Neural cell (in vitro differentiated cells): ENCODE results near the gene NRXN2. TPM values are rescaled to one million over a fixed set of nuclear protein-coding genes. Genes with fewer than 3 reads are reported as not detected.
A peak's percentile ranks its signal among the peaks of the same experiment; 100 is the strongest.

ENCODE experiments used
- H2AFZ ChIP-seq: fragments of 200-600, 300-800 bp; sonication (generic), shearing (Covaris generic); 2 replicates; pipeline ENCODE4 v1.6.0; 2014; ENCODE audit warnings: low read depth, mild to moderate bottlenecking, antibody characterized with exemption, low read length, moderate library complexity
- H3F3A ChIP-seq: fragments of 200-600 bp; shearing (Covaris generic); 2 replicates; pipeline ENCODE4 v1.6.1; 2016; ENCODE audit warnings: mild to moderate bottlenecking, moderate library complexity, mixed read lengths, antibody characterized with exemption, low read length; ENCODE audit not compliant: insufficient read depth, poor library complexity, severe bottlenecking
- H3K27ac ChIP-seq: fragments of 200-600, 300-800 bp; sonication (generic), shearing (Covaris generic); 2 replicates; pipeline ENCODE4 v1.5.1; 2014; ENCODE audit warnings: mild to moderate bottlenecking, low read length, moderate library complexity
- H3K27me3 ChIP-seq: fragments of 300-800, 200-600 bp; sonication (generic), shearing (Covaris generic); 2 replicates; pipeline ENCODE4 v1.6.0; 2014; ENCODE audit warnings: mild to moderate bottlenecking, low read depth, low read length, moderate library complexity; ENCODE audit not compliant: insufficient read depth
- H3K36me3 ChIP-seq: fragments of 300-800, 200-600 bp; sonication (generic), shearing (Covaris generic); 2 replicates; pipeline ENCODE4 v1.5.1; 2014; ENCODE audit warnings: mild to moderate bottlenecking, antibody characterized with exemption, low read length, moderate library complexity; ENCODE audit not compliant: insufficient read depth
- H3K4me2 ChIP-seq: fragments of 300-800, 200-600 bp; sonication (generic), shearing (Covaris generic); 2 replicates; pipeline ENCODE4 v1.6.0; 2014; ENCODE audit warnings: mild to moderate bottlenecking, low read length
- H3K4me3 ChIP-seq: fragments of 300-800, 200-600 bp; sonication (generic), shearing (Covaris generic); 2 replicates; pipeline ENCODE4 v1.5.1; 2014; ENCODE audit warnings: mild to moderate bottlenecking, low read length, moderate library complexity
- H3K79me2 ChIP-seq: fragments of 200-600 bp; shearing (Covaris generic); replicated peaks from 2 replicates; pipeline ENCODE4 v1.6.0; 2014; ENCODE audit warnings: mild to moderate bottlenecking, low read length, moderate library complexity; ENCODE audit not compliant: insufficient read depth
- H3K9ac ChIP-seq: fragments of 300-800, 200-600 bp; sonication (generic), shearing (Covaris generic); 2 replicates; pipeline ENCODE4 v1.6.1; 2016; ENCODE audit warnings: mild to moderate bottlenecking, low read length, mixed read lengths
- H3K9me2 ChIP-seq: fragments of 200-600 bp; shearing (Covaris generic); 2 replicates; pipeline ENCODE4 v1.6.1; 2016; ENCODE audit warnings: mild to moderate bottlenecking, low read length, mixed read lengths; ENCODE audit not compliant: insufficient read depth
- H3K9me3 ChIP-seq: fragments of 200-600, 300-800 bp; sonication (generic), shearing (Covaris generic); 2 replicates; pipeline ENCODE4 v1.6.1; 2016; ENCODE audit warnings: mild to moderate bottlenecking, mixed run types, low read length, moderate library complexity, mixed read lengths
- H4K20me1 ChIP-seq: fragments of 200-600 bp; shearing (Covaris generic); 2 replicates; pipeline ENCODE4 v1.6.1; 2016; ENCODE audit warnings: mild to moderate bottlenecking, mixed run types; ENCODE audit not compliant: insufficient read depth
- EP300 ChIP-seq: fragments of 450-650 bp; conservative IDR thresholded peaks from 2 replicates; pipeline ENCODE4 v1.6.1; 2014; ENCODE audit warnings: antibody characterized with exemption, mild to moderate bottlenecking, moderate library complexity; ENCODE audit not compliant: poor library complexity, severe bottlenecking
- EZH2 ChIP-seq: fragments of 200-600, 300-800 bp; shearing (Covaris generic), sonication (generic); IDR thresholded peaks from 2 replicates; pipeline ENCODE4 v1.6.1; 2014; ENCODE audit warnings: antibody characterized with exemption, low read length, borderline replicate concordance, mild to moderate bottlenecking; ENCODE audit not compliant: insufficient read depth, poor library complexity, severe bottlenecking
- MXI1 ChIP-seq: fragments of 450-650 bp; conservative IDR thresholded peaks from 2 replicates; pipeline ENCODE4 v1.6.1; 2014; ENCODE audit warnings: antibody characterized with exemption, mild to moderate bottlenecking; ENCODE audit not compliant: poor library complexity, severe bottlenecking
- POLR2AphosphoS5 ChIP-seq: IDR thresholded peaks from 2 replicates; pipeline ENCODE4 v1.6.1; 2012
- RAD21 ChIP-seq: fragments of 450-650 bp; conservative IDR thresholded peaks from 2 replicates; pipeline ENCODE4 v1.6.1; 2014; ENCODE audit warnings: antibody characterized with exemption, mild to moderate bottlenecking, moderate library complexity
- REST ChIP-seq: IDR thresholded peaks from 2 replicates; pipeline ENCODE4 v1.6.1; 2012; ENCODE audit warnings: borderline replicate concordance
- SMC3 ChIP-seq: fragments of 450-650 bp; conservative IDR thresholded peaks from 2 replicates; pipeline ENCODE4 v1.6.1; 2014; ENCODE audit warnings: antibody characterized with exemption, mild to moderate bottlenecking, moderate library complexity; ENCODE audit not compliant: poor library complexity
- TAF1 ChIP-seq: IDR thresholded peaks from 2 replicates; pipeline ENCODE4 v1.6.1; 2012; ENCODE audit warnings: low read depth
- polyA plus RNA-seq: library from polyadenylated mRNA; depleted of rRNA; stranded (reverse); fragments of >200 nt; gene quantifications from 2 replicates; pipeline ENCODE4 v1.2.3, GENCODE V29; 2014
- TF ChIP-seq, protein P1 (sequence below): fragments of 450-650 bp; IDR thresholded peaks from 2 replicates; pipeline ENCODE4 v1.5.1; 2014; ENCODE audit warnings: antibody characterized with exemption, mild to moderate bottlenecking, moderate library complexity; ENCODE audit not compliant: poor library complexity, severe bottlenecking

The NRXN2 gene
- polyA plus RNA-seq, 1 donor from 2014 or later: 68.0 TPM

DNA sequence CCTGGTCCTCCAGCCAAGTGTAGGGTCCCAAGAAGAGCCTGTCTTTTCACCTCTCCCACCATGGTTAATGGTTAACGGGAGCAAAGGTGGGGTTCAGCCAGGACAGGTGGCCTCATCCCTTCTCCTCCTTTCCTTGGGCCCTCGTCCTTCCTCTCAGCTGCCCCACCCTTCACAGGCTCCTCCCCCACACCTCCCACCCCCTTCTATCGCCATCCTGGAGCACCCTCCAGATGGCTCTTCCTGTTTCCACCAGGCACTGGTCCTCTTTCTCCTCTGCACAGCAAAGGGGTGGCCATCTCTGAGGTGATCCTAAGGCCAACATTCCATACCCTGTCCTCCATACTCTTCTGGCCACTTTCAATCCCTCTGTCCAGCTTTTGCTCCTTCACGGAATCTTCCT lies 83.1 kb downstream of the NRXN2 start:
- TF ChIP-seq REST: no peak
- no peak for TF ChIP-seq MXI1
- TF ChIP-seq TAF1: no peak
- TF ChIP-seq SMC3: no peak
- no peak for TF ChIP-seq EP300
- TF ChIP-seq RAD21: no peak
- TF ChIP-seq, protein P1, sequence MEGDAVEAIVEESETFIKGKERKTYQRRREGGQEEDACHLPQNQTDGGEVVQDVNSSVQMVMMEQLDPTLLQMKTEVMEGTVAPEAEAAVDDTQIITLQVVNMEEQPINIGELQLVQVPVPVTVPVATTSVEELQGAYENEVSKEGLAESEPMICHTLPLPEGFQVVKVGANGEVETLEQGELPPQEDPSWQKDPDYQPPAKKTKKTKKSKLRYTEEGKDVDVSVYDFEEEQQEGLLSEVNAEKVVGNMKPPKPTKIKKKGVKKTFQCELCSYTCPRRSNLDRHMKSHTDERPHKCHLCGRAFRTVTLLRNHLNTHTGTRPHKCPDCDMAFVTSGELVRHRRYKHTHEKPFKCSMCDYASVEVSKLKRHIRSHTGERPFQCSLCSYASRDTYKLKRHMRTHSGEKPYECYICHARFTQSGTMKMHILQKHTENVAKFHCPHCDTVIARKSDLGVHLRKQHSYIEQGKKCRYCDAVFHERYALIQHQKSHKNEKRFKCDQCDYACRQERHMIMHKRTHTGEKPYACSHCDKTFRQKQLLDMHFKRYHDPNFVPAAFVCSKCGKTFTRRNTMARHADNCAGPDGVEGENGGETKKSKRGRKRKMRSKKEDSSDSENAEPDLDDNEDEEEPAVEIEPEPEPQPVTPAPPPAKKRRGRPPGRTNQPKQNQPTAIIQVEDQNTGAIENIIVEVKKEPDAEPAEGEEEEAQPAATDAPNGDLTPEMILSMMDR: no peak
- no peak for TF ChIP-seq EZH2
- no peak for TF ChIP-seq POLR2AphosphoS5
- peaks cover 49% of the 10 kb centered on the region for H3K79me2 ChIP-seq
- no peaks in the 10 kb centered on the region for H4K20me1 ChIP-seq
- no peak overlapping the region for H3K4me2 ChIP-seq
- H3K4me3 ChIP-seq: peak overlapping the region; percentile 89
- no peak overlapping the region for H3K27ac ChIP-seq
- no peaks in the 10 kb centered on the region for H3K9me3 ChIP-seq
- H2AFZ ChIP-seq: no peak overlapping the region
- H3K9me2 ChIP-seq: no peaks in the 10 kb centered on the region
- no peaks in the 10 kb centered on the region for H3K27me3 ChIP-seq
- no peak overlapping the region for H3K9ac ChIP-seq
- no peaks in the 10 kb centered on the region for H3K36me3 ChIP-seq
- H3F3A ChIP-seq: no peaks in the 10 kb centered on the region

GRCh38 chr11:64638829-64639228 lies 84.2 kb downstream of the NRXN2 start:
- Histone ChIP-seq H3K79me2 (peaks cover 49% of the 10 kb centered on the region), H3K9ac (no peak overlapping the region), H2AFZ (no peak overlapping the region), H3K9me3 (no peaks in the 10 kb centered on the region), H3K4me2 (peak overlapping the region; percentile 63), H3K36me3 (no peaks in the 10 kb centered on the region), H3F3A (no peaks in the 10 kb centered on the region), H3K27me3 (no peaks in the 10 kb centered on the region), H3K4me3 (peak overlapping the region; percentile 89), H3K27ac (peak overlapping the region; percentile 77), H3K9me2 (no peaks in the 10 kb centered on the region), H4K20me1 (no peaks in the 10 kb centered on the region)
- TF ChIP-seq TAF1: no peak
- no peak for TF ChIP-seq SMC3
- TF ChIP-seq, protein P1: no peak
- TF ChIP-seq MXI1: no peak
- TF ChIP-seq EZH2: no peak
- TF ChIP-seq RAD21: no peak
- TF ChIP-seq POLR2AphosphoS5: no peak
- TF ChIP-seq EP300: no peak
- TF ChIP-seq REST: no peak
